K562 (cell line): ENCODE measurements around the gene PRKAR1B. TPM values are rescaled to one million over a fixed set of nuclear protein-coding genes. Genes with fewer than 3 reads are reported as not detected.

Experiments used
- ATF6 ChIP-seq: sonication (generic); formaldehyde crosslinking; IDR thresholded peaks from 2 replicates; pipeline ENCODE4 v1.4.0; 2020; ENCODE audit warnings: mild to moderate bottlenecking, missing genetic modification reagents
- BCOR ChIP-seq: fragments of 450-650 bp; IDR thresholded peaks from 2 replicates; pipeline ENCODE4 v1.6.1; 2016
- CREB1 ChIP-seq, 2 experiments: sonication (generic) in 1 of 2; formaldehyde crosslinking in 1 of 2; IDR thresholded peaks; 2 replicates each; pipeline versions ENCODE4 v1.6.1 to v1.8.0; 2012 to 2022; ENCODE audit warnings: inconsistent platforms in 1 of 2, mild to moderate bottlenecking in 1 of 2, missing genetic modification reagents in 1 of 2, moderate library complexity in 1 of 2
- CREM ChIP-seq: IDR thresholded peaks from 2 replicates; pipeline ENCODE4 v1.6.1; 2014; ENCODE audit warnings: antibody characterized with exemption, low read depth
- CTCFL ChIP-seq: IDR thresholded peaks from 2 replicates; pipeline ENCODE4 v1.6.1; 2011; ENCODE audit warnings: borderline replicate concordance, low read depth, mild to moderate bottlenecking, moderate library complexity, low read length; ENCODE audit not compliant: insufficient read depth, poor library complexity, severe bottlenecking
- DPF2 ChIP-seq: fragments of 450-650 bp; IDR thresholded peaks from 2 replicates; pipeline ENCODE4 v1.6.1; 2016
- E2F8 ChIP-seq: fragments of 450-650 bp; IDR thresholded peaks from 2 replicates; pipeline ENCODE4 v1.7.1; 2018; ENCODE audit warnings: mild to moderate bottlenecking, low read depth; ENCODE audit not compliant: partially characterized antibody
- HIVEP1 ChIP-seq: fragments of 250-450 bp; sonication (Bioruptor Pico); IDR thresholded peaks from 2 replicates; pipeline ENCODE4 v1.4.0; 2020; ENCODE audit warnings: mild to moderate bottlenecking
- NFRKB ChIP-seq: fragments of 450-650 bp; IDR thresholded peaks from 2 replicates; pipeline ENCODE4 v1.6.1; 2016; ENCODE audit warnings: low read depth
- POLR2AphosphoS5 ChIP-seq: IDR thresholded peaks from 2 replicates; pipeline ENCODE4 v1.6.1; 2011; ENCODE audit warnings: mild to moderate bottlenecking, low read depth, low read length, moderate library complexity; ENCODE audit not compliant: control insufficient read depth, insufficient read depth
- RBFOX2 ChIP-seq: fragments of 200-400 bp; formaldehyde crosslinking; IDR thresholded peaks from 2 replicates; pipeline ENCODE4 v1.6.1; 2017; ENCODE audit warnings: low read depth, mild to moderate bottlenecking, low read length, moderate library complexity
- RCOR1 ChIP-seq, 2 experiments: IDR thresholded peaks; 2 replicates each; pipeline ENCODE4 v1.6.1; 2012; ENCODE audit warnings: low read depth in 2 of 2, low read length in 2 of 2, borderline replicate concordance in 1 of 2, improper control_type of control experiment in 1 of 2
- SAFB ChIP-seq: fragments of 200-400 bp; formaldehyde crosslinking; IDR thresholded peaks from 2 replicates; pipeline ENCODE4 v1.6.1; 2017; ENCODE audit warnings: low read depth, low read length, borderline replicate concordance
- SMARCC2 ChIP-seq: fragments of 450-650 bp; IDR thresholded peaks from 2 replicates; pipeline ENCODE4 v1.6.1; 2017; ENCODE audit warnings: antibody characterized with exemption, moderate library complexity, mild to moderate bottlenecking, low read depth
- SMARCE1 ChIP-seq: fragments of 450-650 bp; IDR thresholded peaks from 2 replicates; pipeline ENCODE4 v1.7.1; 2016; ENCODE audit warnings: mild to moderate bottlenecking
- ZNF444 ChIP-seq: fragments of 250-450 bp; sonication (Bioruptor Pico); IDR thresholded peaks from 2 replicates; pipeline ENCODE4 v1.4.0; 2020; ENCODE audit warnings: mild to moderate bottlenecking, moderate library complexity
- ZNF592 ChIP-seq: fragments of 450-650 bp; IDR thresholded peaks from 2 replicates; pipeline ENCODE4 v1.6.1; 2017; ENCODE audit warnings: antibody characterized with exemption, mild to moderate bottlenecking
- polyA plus RNA-seq, 8 experiments: library from polyadenylated mRNA; depleted of rRNA in 4 of 8; stranded (reverse) in 5 of 8; unstranded in 3 of 8; fragments of >200 nt; fragmentation: Nextera tagmentation in 2 of 8; fragmentation: Illumina TruSeq in 1 of 8; extraction: Ambion mirVana in 2 of 8; extraction: Trizol in 1 of 8; gene quantifications; 2 replicates each; pipeline versions ENCODE4 v1.2.1 to v1.2.3, GENCODE V29; 2011 to 2014; ENCODE audit warnings: inconsistent platforms in 1 of 8, missing spikeins in 1 of 8
- total RNA-seq, 7 experiments: library from RNA; depleted of rRNA in 6 of 7; stranded (reverse); fragments of >200 nt in 6 of 7; fragmentation: Illumina TruSeq in 2 of 7; extraction: Trizol in 2 of 7; gene quantifications; 2 replicates each; pipeline versions ENCODE4 v1.2.1 to v1.2.3, GENCODE V29; 2011 to 2021; ENCODE audit warnings: low replicate concordance in 1 of 7

The PRKAR1B gene
- total and polyA plus RNA-seq, 9 of the 15 experiments (the other 6 are each of a cell fraction or from before 2014, with no cell fraction given): 0.99 to 30.5 (median 12.7) TPM

- TF ChIP-seq POLR2AphosphoS5: 0 out of 2 replicates have a peak, but pooled peaks have one; percentile 32
- TF ChIP-seq BCOR: 0 out of 2 replicates have a peak, but pooled peaks have one; percentile 3
- TF ChIP-seq HIVEP1: no peak
- peak in 1 of 2 experiments; percentile 57; a peak in 1 of 4 replicates for TF ChIP-seq RCOR1 (IDR thresholded peaks at IDR 0.05; ENCODE audit: borderline replicate concordance in 1 of 2, low read depth in 2 of 2, low read length in 2 of 2)
- TF ChIP-seq SAFB: no peak
- TF ChIP-seq ATF6 (CRISPR knock-in tag): no peak
- peak; percentile 65 for TF ChIP-seq CREB1 (IDR thresholded peaks at IDR 0.05)
- peak; percentile 69; the same call in 1 of the 2 replicates for TF ChIP-seq CREB1 (CRISPR knock-in tag; IDR thresholded peaks at IDR 0.05)
- TF ChIP-seq RBFOX2: peak; percentile 38; the same call in 1 of the 2 replicates
- peak; percentile 91 for TF ChIP-seq ZNF592
- peak; percentile 75 for TF ChIP-seq SMARCE1
- TF ChIP-seq ZNF444: no peak
- peak; percentile 80 for TF ChIP-seq DPF2
- no peak for TF ChIP-seq NFRKB
- 0 out of 2 replicates have a peak, but pooled peaks have one; percentile 36 for TF ChIP-seq SMARCC2
- no peak for TF ChIP-seq E2F8
- TF ChIP-seq CTCFL: no peak
- peak; percentile 81 for TF ChIP-seq CREM
Measured at GRCh38 chr7:585229-585711, 141.8 kb downstream of the PRKAR1B start (continued).
